ENCODE results near the gene CDKAL1.

Gene CDKAL1

DNA sequence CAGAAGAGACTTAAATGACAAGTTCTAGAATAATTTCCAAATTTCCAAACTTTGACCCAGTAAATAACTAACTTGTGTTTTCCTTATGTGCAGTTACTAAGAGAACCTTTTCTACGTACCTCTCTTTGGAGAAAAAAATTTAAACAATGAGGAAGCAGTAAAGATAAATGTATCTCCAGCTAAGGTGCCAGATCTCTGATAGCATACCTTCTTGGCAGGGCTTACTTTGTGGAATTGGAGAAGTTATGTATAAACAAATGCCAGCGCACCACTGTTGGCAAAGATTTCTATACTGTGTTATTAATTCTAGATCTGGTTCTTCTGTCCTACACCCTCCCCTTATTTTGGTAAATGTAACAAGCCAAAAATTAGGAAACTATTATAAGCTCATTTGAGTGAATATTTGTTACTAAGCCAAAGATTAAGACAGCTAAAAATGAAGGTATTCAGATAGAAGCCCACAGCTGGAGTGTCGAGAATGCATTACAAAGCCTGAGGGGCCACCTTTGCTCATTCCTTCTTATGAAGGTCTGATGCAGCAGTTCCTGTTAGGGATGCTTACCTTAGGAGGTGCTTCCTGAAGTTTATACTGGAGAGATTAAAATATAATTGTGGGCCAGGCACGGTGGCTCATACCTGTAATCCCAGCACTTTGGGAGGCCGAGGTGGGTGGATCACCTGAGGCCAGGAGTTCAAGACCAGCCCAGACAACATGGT lies 686.2 kb downstream of the CDKAL1 start:
- H3K36me3 Mint-ChIP-seq (ENCODE audit: low read depth): no peaks in the 10 kb centered on the region
- no peak overlapping the region for H3K4me3 Mint-ChIP-seq
- H3K9me3 Mint-ChIP-seq: no peaks in the 10 kb centered on the region
- no peak for DNase-seq (ENCODE audit: low spot score)
- H3K27ac Mint-ChIP-seq: no peak overlapping the region
- no peaks in the 10 kb centered on the region for H3K4me1 Mint-ChIP-seq (ENCODE audit: low read depth)
- no peaks in the 10 kb centered on the region for H3K27me3 Mint-ChIP-seq (ENCODE audit: low read depth)

DNA sequence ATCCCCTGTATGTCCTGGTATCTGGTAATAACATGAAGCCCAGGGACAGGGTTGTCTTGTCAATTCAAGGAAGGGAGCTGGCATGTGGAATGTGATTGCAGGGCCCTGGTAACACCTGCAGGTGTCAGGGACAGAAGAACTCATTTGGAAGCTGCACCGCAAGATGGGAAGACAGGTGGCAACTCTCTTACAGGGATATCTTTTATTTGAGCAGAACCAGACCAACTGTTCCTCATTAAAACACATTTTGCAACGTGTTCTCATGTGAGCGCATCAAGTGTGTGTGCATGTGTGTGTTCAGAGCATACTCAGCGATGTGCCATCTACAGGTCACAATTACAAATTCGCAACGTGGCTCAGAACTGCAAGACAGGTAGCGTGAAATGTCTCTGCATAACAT lies 688.4 kb downstream of the CDKAL1 start:
- Mint-ChIP-seq H3K27ac (no peak overlapping the region), H3K9me3 (no peaks in the 10 kb centered on the region), H3K4me1 (ENCODE audit: low read depth) (no peaks in the 10 kb centered on the region), H3K27me3 (ENCODE audit: low read depth) (no peaks in the 10 kb centered on the region), H3K4me3 (no peak overlapping the region), H3K36me3 (ENCODE audit: low read depth) (no peaks in the 10 kb centered on the region)
- DNase-seq (ENCODE audit: low spot score): no peak

DNA sequence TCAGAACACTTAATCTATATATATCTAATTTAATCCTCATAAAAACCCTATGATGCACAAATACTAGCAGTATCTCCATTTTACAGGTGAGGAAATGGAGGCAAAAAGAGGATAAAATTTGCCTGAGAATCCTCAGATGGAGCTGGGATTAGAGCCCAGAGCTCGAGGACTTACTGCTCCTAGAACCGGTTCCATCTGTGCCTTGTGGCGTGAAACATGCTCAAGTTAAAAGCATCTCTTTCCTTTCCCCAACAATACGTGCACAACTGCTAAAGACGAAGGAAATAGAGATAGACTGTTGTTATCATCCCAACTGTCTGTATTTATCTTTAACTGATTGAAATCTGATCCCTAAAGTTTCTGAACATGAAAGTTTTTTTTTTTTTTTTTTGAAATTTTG lies 691.7 kb downstream of the CDKAL1 start:
- Mint-ChIP-seq H3K4me3 (no peak overlapping the region), H3K27ac (no peak overlapping the region), H3K36me3 (ENCODE audit: low read depth) (peaks cover 4% of the 10 kb centered on the region), H3K9me3 (no peaks in the 10 kb centered on the region), H3K27me3 (ENCODE audit: low read depth) (no peaks in the 10 kb centered on the region), H3K4me1 (ENCODE audit: low read depth) (no peaks in the 10 kb centered on the region)
- DNase-seq (ENCODE audit: low spot score): no peak

DNA sequence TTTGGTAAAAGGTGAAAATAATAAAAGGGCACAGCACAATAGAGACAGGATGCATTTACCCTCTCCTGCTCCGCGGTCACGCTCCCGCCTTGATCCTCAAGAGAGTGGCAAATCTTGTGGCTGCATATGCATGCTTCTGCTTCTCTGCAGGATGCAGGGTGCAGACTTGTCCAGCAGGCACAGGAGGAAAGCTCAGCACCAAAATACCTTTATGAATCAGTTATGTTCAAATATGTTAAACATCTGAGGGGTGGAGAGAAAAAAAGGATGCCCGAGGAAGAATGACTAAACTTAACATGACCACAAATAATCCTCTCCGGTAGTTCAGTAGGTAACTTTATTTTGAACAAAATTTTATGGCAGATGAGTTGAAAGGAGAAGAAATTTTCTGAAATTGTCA lies 693.2 kb downstream of the CDKAL1 start:
- Mint-ChIP-seq H3K27me3 (ENCODE audit: low read depth) (no peaks in the 10 kb centered on the region), H3K36me3 (ENCODE audit: low read depth) (peaks cover 18% of the 10 kb centered on the region), H3K27ac (no peak overlapping the region), H3K4me3 (no peak overlapping the region), H3K9me3 (no peaks in the 10 kb centered on the region), H3K4me1 (ENCODE audit: low read depth) (no peaks in the 10 kb centered on the region)
- DNase-seq (ENCODE audit: low spot score): no peak

DNA sequence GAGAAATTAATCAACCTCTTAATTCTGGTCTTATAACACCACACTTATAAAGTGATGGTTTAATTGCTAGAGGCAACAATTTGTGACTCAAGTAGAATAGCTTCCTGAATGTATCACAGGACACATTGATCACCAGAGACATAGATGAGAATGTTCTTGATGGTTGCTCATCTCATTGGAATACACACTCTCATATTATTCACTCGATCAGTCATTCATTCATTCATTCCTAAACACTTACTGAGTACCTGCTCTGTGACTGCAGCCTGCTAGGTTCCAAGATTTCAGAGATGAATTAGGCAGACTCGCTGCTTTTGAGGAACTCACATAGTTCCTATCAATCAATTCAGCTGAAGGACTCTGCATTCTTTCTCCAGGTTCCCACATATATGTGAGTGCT lies 694.2 kb downstream of the CDKAL1 start:
- H3K9me3 Mint-ChIP-seq: no peaks in the 10 kb centered on the region
- H3K27me3 Mint-ChIP-seq (ENCODE audit: low read depth): no peaks in the 10 kb centered on the region
- H3K4me3 Mint-ChIP-seq: no peak overlapping the region
- DNase-seq (ENCODE audit: low spot score): no peak
- H3K4me1 Mint-ChIP-seq (ENCODE audit: low read depth): no peaks in the 10 kb centered on the region
- no peak overlapping the region for H3K27ac Mint-ChIP-seq
- H3K36me3 Mint-ChIP-seq (ENCODE audit: low read depth): peaks cover 20% of the 10 kb centered on the region

DNA sequence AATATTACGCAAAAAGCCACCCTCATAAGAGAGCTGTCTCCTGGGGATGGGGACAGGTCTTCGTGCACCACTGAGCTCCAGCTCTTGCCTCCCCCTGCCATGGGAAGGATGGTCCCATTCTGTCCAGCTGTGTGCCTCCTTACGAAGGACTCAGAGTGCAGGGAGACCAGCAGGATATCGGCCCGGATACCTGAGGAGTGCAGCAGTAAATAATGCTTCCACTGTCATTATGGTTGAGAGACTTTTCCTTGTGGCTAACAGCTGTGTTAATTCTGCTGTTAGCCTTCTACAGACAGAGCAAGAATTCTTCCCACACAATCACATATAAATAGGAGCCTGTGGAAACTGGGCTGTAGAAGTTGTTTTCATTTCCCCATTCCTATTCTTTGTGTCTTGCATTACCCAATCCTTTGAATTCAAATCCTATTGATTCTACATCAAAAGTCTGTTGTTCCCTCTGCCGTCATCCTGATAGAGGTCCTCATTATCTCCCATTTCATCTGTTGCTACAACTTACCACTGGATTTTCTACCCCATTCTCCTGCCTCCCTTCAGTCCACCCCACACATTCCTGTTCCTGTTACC lies 694.7 kb downstream of the CDKAL1 start:
- no peak overlapping the region for H3K4me3 Mint-ChIP-seq
- H3K27me3 Mint-ChIP-seq (ENCODE audit: low read depth): no peaks in the 10 kb centered on the region
- H3K27ac Mint-ChIP-seq: no peak overlapping the region
- H3K36me3 Mint-ChIP-seq (ENCODE audit: low read depth): peaks cover 25% of the 10 kb centered on the region
- H3K4me1 Mint-ChIP-seq (ENCODE audit: low read depth): no peaks in the 10 kb centered on the region
- no peaks in the 10 kb centered on the region for H3K9me3 Mint-ChIP-seq
- DNase-seq (ENCODE audit: low spot score): no peak

DNA sequence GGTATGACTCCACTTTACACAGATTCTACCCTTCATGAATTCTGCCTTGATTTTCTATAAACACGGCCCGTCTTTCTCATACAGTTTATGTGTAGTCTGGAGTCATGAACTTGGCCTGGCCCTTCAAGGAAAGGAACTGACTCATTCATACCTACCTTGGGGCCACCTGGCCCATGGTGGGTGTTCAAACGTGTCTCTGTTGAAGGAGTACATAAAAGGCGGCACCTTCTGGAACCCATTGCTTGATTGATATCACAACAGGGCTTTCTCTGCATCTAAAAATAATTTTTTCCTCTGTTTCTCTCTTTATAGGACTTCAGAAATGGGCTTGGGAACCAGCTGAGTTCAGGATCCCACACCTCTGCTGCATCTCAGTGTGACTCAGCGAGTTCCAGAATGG lies 696.3 kb downstream of the CDKAL1 start:
- H3K4me3 Mint-ChIP-seq: no peak overlapping the region
- no peaks in the 10 kb centered on the region for H3K4me1 Mint-ChIP-seq (ENCODE audit: low read depth)
- no peak for DNase-seq (ENCODE audit: low spot score)
- peaks cover 8% of the 10 kb centered on the region for H3K9me3 Mint-ChIP-seq
- H3K27me3 Mint-ChIP-seq (ENCODE audit: low read depth): no peaks in the 10 kb centered on the region
- no peak overlapping the region for H3K27ac Mint-ChIP-seq
- H3K36me3 Mint-ChIP-seq (ENCODE audit: low read depth): peaks cover 34% of the 10 kb centered on the region

DNA sequence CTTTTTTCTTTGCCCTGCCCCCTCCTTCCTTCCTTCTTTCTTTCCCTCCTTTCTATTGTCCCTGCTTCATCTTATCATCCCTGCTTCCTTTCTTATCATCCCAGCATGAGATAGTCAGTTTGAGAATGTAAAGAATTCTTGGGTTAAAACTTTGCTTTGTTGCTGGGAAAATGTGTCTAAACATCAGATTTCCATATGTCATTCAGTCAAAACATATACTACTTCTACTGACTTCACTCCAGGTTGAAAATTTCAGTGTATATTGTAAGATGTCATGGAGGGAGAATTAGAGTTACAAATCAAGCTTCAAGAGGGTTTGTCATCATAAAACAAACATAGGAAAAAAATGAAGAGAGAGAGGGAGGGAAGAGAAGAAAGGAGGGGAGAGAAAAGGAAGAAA lies 700.9 kb downstream of the CDKAL1 start:
- Mint-ChIP-seq H3K36me3 (ENCODE audit: low read depth) (peaks cover 34% of the 10 kb centered on the region), H3K27me3 (ENCODE audit: low read depth) (no peaks in the 10 kb centered on the region), H3K4me3 (no peak overlapping the region), H3K4me1 (ENCODE audit: low read depth) (no peaks in the 10 kb centered on the region), H3K9me3 (peaks cover 16% of the 10 kb centered on the region), H3K27ac (no peak overlapping the region)
- no peak for DNase-seq (ENCODE audit: low spot score)

DNA sequence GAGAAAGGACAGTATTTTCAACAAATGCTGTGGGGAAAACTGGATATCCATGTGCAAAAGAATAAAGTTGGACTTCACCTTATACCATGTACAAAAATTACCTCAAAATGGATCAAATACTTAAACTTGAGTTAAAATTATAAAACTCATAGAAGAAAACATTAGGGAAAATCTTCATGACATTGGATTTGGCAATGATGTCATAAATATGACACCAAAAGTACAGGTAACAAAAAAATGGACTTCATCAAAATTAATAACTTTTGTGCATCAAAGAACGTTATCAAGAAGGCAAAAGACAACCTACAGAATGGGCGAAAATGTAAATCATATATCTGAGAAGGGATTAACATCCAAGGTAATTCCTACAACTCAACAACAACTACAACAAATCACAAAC lies 704.0 kb downstream of the CDKAL1 start:
- Mint-ChIP-seq H3K36me3 (ENCODE audit: low read depth) (peaks cover 13% of the 10 kb centered on the region), H3K4me3 (no peak overlapping the region), H3K27me3 (ENCODE audit: low read depth) (no peaks in the 10 kb centered on the region), H3K9me3 (peaks cover 16% of the 10 kb centered on the region), H3K27ac (no peak overlapping the region), H3K4me1 (ENCODE audit: low read depth) (peaks cover 2% of the 10 kb centered on the region)
- no peak for DNase-seq (ENCODE audit: low spot score)

DNA sequence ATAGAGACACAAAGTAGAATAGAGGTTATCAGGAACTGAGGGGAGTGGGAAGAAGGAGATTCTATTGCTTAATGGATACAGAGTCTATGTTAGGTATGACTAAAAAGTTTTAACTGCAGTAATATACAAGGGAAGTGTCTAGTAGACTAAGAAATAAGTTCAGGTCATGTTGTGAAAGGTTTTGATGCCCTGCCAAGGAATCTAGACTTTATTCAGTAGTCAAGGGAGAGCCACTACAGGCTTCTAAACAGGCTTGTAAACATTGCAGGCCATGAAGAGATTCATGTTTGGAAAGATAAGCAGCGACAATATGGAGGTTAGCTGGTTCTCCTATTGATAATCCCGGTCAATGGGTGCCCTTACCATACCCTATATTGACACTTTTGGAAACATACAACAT lies 706.5 kb downstream of the CDKAL1 start:
- no peak for DNase-seq (ENCODE audit: low spot score)
- Mint-ChIP-seq H3K4me3 (no peak overlapping the region), H3K9me3 (peaks cover 8% of the 10 kb centered on the region), H3K4me1 (ENCODE audit: low read depth) (peaks cover 2% of the 10 kb centered on the region), H3K36me3 (ENCODE audit: low read depth) (no peaks in the 10 kb centered on the region), H3K27me3 (ENCODE audit: low read depth) (no peaks in the 10 kb centered on the region), H3K27ac (no peak overlapping the region)

DNA sequence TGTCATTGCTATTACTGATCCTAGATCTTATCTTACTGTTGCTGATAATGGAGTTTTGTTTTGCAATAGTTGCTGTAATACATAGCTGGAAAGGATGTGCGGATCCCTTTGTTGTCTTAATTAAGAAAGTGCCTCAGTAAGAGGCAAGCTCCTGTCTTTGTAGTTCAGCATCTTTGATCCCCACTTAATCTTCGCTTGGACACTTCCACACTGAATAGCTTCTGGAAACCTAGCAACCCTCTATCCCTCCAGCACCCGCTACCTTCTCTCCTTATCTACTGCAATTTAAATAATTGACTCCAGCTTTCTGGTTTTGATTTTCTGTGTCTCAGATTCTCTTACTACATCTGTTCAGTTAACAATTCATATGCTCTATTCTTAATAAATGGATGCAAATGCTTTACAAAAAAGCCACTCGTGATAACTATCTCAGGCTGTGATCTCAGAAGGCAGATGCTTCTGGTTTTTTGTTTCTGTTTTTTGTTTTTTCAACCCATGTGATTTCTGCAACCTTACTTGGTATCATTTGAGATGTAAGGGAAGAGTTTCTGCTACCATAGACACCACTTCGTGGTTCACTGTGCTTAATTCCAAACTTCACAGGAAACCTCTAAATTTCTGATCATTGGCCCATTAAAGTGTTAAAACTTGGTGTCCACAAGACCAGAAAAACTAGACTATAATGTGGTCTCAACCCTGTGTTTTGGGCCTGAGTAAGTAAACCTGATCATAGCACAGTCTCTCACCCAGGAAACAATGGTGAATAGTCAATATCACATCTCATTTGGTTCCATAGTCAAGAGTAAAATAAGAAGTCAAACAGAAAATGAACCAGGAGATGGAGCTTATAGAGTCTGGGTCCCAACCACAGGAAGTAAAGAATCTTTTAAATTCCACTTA lies 707.2 kb downstream of the CDKAL1 start:
- Mint-ChIP-seq H3K27ac (no peak overlapping the region), H3K9me3 (peaks cover 8% of the 10 kb centered on the region), H3K27me3 (ENCODE audit: low read depth) (no peaks in the 10 kb centered on the region), H3K4me1 (ENCODE audit: low read depth) (peaks cover 2% of the 10 kb centered on the region), H3K36me3 (ENCODE audit: low read depth) (no peaks in the 10 kb centered on the region), H3K4me3 (no peak overlapping the region)
- DNase-seq (ENCODE audit: low spot score): no peak

DNA sequence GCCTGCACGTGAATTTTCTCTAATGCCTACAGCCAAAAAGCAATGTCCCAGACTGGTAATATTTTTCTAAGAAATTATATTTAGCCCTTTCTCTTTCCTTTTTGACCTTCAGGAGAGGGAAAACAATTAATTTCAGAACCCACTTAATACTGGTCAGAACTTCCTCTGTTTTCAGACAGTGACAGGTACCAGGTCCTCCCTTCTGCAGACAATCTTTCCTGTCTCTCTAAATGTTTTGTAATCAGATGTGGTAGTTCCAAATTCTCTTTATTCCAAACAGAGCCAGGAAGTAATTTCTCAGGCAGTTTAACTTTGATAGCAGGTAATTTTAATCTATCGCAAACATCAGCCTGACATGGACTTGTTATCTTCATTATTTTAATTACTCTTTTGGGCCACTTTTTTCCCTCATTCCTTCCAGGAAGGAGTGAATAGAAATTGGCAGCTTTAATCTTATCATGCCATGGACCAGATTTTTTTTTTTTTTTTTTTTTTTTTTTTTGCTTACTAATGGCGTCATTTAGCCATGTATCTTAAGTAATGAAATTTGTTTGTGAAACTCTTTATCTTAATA lies 710.7 kb downstream of the CDKAL1 start:
- DNase-seq (ENCODE audit: low spot score): no peak
- H3K36me3 Mint-ChIP-seq (ENCODE audit: low read depth): no peaks in the 10 kb centered on the region
- H3K9me3 Mint-ChIP-seq: no peaks in the 10 kb centered on the region
- H3K27me3 Mint-ChIP-seq (ENCODE audit: low read depth): no peaks in the 10 kb centered on the region
- H3K27ac Mint-ChIP-seq: no peak overlapping the region
- H3K4me1 Mint-ChIP-seq (ENCODE audit: low read depth): peaks cover 2% of the 10 kb centered on the region
- no peak overlapping the region for H3K4me3 Mint-ChIP-seq

DNA sequence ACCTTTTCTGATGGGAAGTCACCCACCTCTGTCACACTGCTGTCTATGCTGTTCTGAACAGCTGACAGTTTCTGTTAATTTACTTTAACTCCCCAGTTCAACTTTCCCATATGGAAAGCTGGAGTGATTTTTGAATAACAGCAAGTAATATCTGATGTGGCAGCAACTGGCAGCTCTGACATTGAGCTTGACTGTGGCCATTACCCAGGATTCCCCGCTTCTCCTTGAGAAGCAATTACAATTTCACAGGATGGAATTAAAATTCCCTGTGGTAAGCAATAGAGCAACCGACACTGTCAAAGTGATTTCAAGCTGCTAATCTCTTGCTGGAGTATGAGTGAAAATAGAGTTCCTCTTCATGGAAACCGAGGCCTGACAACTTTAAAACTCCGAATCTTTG lies 711.2 kb downstream of the CDKAL1 start:
- DNase-seq (ENCODE audit: low spot score): no peak
- H3K27ac Mint-ChIP-seq: no peak overlapping the region
- no peak overlapping the region for H3K4me3 Mint-ChIP-seq
- no peaks in the 10 kb centered on the region for H3K27me3 Mint-ChIP-seq (ENCODE audit: low read depth)
- no peaks in the 10 kb centered on the region for H3K9me3 Mint-ChIP-seq
- H3K36me3 Mint-ChIP-seq (ENCODE audit: low read depth): no peaks in the 10 kb centered on the region
- peaks cover 2% of the 10 kb centered on the region for H3K4me1 Mint-ChIP-seq (ENCODE audit: low read depth)

DNA sequence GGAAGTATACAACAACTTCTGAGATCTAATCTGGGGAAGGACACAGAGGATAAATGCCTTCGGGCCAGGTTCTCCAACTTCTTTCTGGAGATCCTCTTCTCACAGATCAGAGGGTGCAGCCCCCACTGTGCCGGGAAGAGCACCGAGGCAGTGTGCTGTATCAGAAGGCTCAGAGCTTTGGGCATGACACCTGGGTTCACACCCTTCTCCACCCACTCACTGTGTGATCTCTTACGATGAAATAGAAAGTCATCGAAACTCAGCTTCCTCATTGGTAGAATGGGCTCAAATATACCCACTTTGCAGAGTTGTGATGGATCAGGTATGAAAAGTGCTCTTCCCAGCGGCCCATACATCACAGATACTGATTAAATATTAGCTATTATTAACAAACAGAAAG lies 711.8 kb downstream of the CDKAL1 start:
- Mint-ChIP-seq H3K27ac (no peak overlapping the region), H3K4me1 (ENCODE audit: low read depth) (peaks cover 2% of the 10 kb centered on the region), H3K36me3 (ENCODE audit: low read depth) (no peaks in the 10 kb centered on the region), H3K4me3 (no peak overlapping the region), H3K27me3 (ENCODE audit: low read depth) (no peaks in the 10 kb centered on the region), H3K9me3 (no peaks in the 10 kb centered on the region)
- DNase-seq (ENCODE audit: low spot score): no peak

Measured in T-helper 2 cell treated with Interferon-gamma antibody and Interleukin-4, amounts not matched to agents 5 μg/mL and 100 μg/mL, for 36 hours (primary cell).